Transverse colon (tissue), 4 donors: Measurements from ENCODE around the gene CEMIP2. TPM values are rescaled to one million over a fixed set of nuclear protein-coding genes. Genes with fewer than 3 reads are reported as not detected.
A peak's percentile ranks its signal among the peaks of the same experiment; 100 is the strongest.

ENCODE experiments used
- DNase-seq: peaks from one replicate; pipeline ENCODE4 v3.0.0-alpha.2; 2019
- H3K27ac ChIP-seq, 4 donors: fragments of 200-600 bp; sonication (generic); 2 replicates each; pipeline ENCODE4 v1.5.1; 2016 to 2018; ENCODE audit warnings: inconsistent platforms in 4 of 4
- H3K27me3 ChIP-seq: fragments of 200-600 bp; sonication (generic); 2 replicates; pipeline ENCODE4 v1.5.1; 2017; ENCODE audit warnings: inconsistent platforms
- H3K36me3 ChIP-seq, 4 donors: fragments of 200-600 bp; sonication (generic); 2 replicates each; pipeline ENCODE4 v1.5.1; 2017 to 2019; ENCODE audit warnings: inconsistent platforms in 4 of 4
- H3K4me1 ChIP-seq, 4 donors: fragments of 200-600 bp; sonication (generic); 2 replicates each; pipeline ENCODE4 v1.5.1; 2017 to 2020; ENCODE audit warnings: inconsistent platforms in 4 of 4
- H3K4me3 ChIP-seq, 4 donors: fragments of 200-600 bp; sonication (generic); 1 replicate in 1 of 4; 2 replicates in 3 of 4; pipeline versions ENCODE4 v1.5.1 to v1.6.1; 2017 to 2019; ENCODE audit warnings: inconsistent platforms in 4 of 4
- H3K9me3 ChIP-seq, 2 donors: fragments of 200-600 bp; sonication (generic); 2 replicates each; pipeline ENCODE4 v1.5.1; 2017 to 2019; ENCODE audit warnings: inconsistent platforms in 2 of 2
- EP300 ChIP-seq: sonication (generic); formaldehyde crosslinking; IDR thresholded peaks from one replicate; pipeline ENCODE4 v1.6.1; 2017; ENCODE audit warnings: antibody characterized with exemption, low read depth
- POLR2A ChIP-seq: fragments of 450-650 bp; IDR thresholded peaks from one replicate; pipeline ENCODE4 v1.6.1; 2016; ENCODE audit warnings: antibody characterized with exemption, mild to moderate bottlenecking, moderate library complexity
- POLR2AphosphoS5 ChIP-seq, 3 donors: sonication (generic); formaldehyde crosslinking; IDR thresholded peaks; one replicate each; pipeline ENCODE4 v1.6.1; 2016; ENCODE audit warnings: antibody characterized with exemption in 3 of 3
- WGBS, 2 donors: methylation state at CpG; one replicate each; pipeline ENCODE4 v1.1.5; 2018; ENCODE audit warnings: low coverage in 1 of 2; 5-methylcytosine and 5-hydroxymethylcytosine counted together
- in situ Hi-C, 4 donors: fragments of 200-750 bp; cut with MboI; loops; one replicate each; pipeline versions ENCODE4 v1.15.0 to v1.15.1; 2017; ENCODE audit warnings: low sequenced_read_pairs in 3 of 4, low pct_ligation_motif_present in 1 of 4, low pct_unique_long_range_greater_than_20kb in 1 of 4
- intact Hi-C: fragments of 100-400 bp; cut with DNase I; formaldehyde crosslinking; loops from one replicate; pipeline ENCODE4 v1.15.1; 2023; ENCODE audit warnings: low total_unique reads
- total RNA-seq, 4 donors: library from RNA; depleted of rRNA; stranded (reverse); fragments of >200 nt; gene quantifications; one replicate each; pipeline ENCODE4 v1.1.0, GENCODE V29; 2016
- TF ChIP-seq, protein P1 (sequence below), 5 experiments: fragments of 200-600 bp in 3 of 5; fragments of 450-650 bp in 2 of 5; sonication (generic) in 3 of 5; IDR thresholded peaks; 1 replicate in 2 of 5; 2 replicates in 3 of 5; pipeline ENCODE4 v1.5.1; 2016 to 2017; ENCODE audit warnings: antibody characterized with exemption in 5 of 5, inconsistent platforms in 3 of 5, mild to moderate bottlenecking in 2 of 5, moderate library complexity in 1 of 5

CEMIP2 gene
- total RNA-seq, 4 donors from 2014 or later, result 56.3 to 352 (median 236) TPM

DNA sequence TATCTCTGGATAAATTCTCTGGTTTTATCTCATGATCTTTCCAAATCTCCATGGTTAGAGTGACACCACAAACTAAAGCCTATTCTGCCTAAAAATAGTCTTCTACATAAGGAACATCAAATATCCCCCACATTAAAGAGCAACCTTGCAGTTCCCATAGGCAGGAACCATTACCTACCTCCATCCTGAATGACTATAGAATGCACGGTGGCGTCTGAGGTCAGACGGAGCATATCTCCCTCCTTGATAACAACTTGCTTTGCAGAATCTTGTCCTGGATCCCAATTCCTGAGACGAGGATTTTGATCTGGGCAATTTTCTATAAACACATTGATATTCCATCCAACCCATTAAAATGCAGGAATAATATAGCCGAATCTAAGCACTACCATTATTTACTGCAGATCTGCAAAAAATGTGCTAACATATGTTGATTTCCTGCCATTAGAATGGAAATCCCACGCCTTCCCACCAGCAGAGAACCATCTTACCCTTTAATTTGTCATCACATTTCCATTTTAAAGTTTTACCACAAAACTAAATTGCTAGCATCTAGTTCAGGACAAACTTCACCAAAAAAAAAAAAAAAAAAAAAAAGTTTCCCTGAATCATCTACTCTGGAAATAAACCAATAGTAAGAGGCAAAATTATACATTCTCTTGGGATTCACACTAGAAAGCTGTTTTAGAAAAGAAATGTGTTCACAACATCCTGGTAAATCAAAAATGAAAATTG lies 22.1 kb downstream of the CEMIP2 start:
- H3K9me3 ChIP-seq, result no peaks in the 10 kb centered on the region
- no peaks in the 10 kb centered on the region for H3K27me3 ChIP-seq
- in situ Hi-C loops, result loop anchor here in 1 of 4 donors (10.0 kb wide), 1 partner anchor 61 kb away; no protein-coding TSS in a partner anchor
- intact Hi-C loops, result no loop called here
- no peak overlapping the region for H3K27ac ChIP-seq
- TF ChIP-seq POLR2AphosphoS5 (IDR thresholded peaks at IDR 0.05) (no peak), EP300 (no peak), POLR2A (no peak)
- TF ChIP-seq, protein P1, sequence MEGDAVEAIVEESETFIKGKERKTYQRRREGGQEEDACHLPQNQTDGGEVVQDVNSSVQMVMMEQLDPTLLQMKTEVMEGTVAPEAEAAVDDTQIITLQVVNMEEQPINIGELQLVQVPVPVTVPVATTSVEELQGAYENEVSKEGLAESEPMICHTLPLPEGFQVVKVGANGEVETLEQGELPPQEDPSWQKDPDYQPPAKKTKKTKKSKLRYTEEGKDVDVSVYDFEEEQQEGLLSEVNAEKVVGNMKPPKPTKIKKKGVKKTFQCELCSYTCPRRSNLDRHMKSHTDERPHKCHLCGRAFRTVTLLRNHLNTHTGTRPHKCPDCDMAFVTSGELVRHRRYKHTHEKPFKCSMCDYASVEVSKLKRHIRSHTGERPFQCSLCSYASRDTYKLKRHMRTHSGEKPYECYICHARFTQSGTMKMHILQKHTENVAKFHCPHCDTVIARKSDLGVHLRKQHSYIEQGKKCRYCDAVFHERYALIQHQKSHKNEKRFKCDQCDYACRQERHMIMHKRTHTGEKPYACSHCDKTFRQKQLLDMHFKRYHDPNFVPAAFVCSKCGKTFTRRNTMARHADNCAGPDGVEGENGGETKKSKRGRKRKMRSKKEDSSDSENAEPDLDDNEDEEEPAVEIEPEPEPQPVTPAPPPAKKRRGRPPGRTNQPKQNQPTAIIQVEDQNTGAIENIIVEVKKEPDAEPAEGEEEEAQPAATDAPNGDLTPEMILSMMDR (IDR thresholded peaks at IDR 0.05), result no peak
- peaks cover 0 to 29% (median 8%) of the 10 kb centered on the region in 4 donors for H3K36me3 ChIP-seq
- no peak overlapping the region for H3K4me3 ChIP-seq
- DNase-seq, result no peak
- WGBS, 2 donors, result 91 to 95% methylated on average over 6 of the region's 6 CpGs
- peaks cover 5 to 41% (median 20%) of the 10 kb centered on the region in 4 donors for H3K4me1 ChIP-seq

DNA sequence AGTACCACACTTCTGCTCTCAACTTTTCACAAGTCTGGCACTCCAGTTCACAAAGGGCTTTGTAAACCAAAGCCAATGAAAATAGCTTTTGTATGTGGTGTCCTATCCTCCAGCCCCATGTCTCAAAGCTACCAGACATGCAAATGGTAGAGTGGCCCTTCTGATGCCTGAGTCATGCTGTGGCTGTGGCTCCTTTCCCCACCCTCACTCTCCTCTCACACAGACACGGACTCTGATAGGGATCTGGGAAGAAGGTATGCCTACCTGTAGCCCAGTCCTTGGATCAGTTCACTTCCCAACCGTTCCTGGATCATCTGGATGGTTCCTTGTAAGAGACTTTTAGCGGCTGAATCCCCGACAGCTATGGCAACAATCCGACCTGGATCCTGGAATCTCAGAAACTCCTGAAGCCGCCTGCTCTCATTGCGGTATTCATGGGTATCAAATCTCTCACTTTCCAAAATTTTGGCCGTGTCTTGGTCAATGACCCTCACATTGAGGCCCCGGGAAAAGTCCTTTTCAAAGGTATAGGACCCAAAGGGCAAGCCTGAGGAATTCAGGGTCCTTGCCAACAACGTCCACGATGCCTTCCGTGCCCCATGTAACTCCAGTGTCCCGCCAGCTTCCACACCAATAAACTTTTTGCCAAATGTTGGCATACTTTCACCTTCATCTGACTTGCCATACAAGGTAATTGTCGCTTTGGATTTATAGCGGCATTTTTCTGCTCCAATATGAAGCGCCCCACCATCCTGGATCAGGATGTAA lies 23.4 kb downstream of the CEMIP2 start:
- 94 to 100% methylated on average over 7 to 16 of the region's 16 CpGs for WGBS, 2 donors

DNA sequence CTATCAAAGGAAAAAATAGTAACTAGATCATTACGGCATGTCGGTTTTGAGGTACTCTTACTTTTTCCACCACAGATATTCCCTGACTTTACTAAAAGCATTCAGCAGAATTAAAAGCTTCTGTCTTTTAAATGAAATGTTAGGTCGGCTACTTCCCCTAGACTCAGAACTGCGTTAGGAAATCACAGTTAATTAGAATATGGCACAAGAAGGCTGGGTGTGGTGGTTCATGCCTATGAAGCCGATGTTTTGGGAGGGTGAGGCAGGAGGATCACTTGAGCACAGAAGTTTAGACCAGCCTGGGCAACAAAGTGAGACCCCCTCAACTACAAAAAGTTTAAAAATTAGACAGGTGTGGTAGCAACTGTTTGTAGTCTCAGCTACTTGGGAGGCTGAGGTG lies 24.4 kb downstream of the CEMIP2 start:
- intact Hi-C loops (no loop called here), in situ Hi-C loops (loop anchor here in 1 of 4 donors (10.0 kb wide), 1 partner anchor 59 kb away; no protein-coding TSS in a partner anchor)
- no peak for DNase-seq
- Histone ChIP-seq H3K4me3 (no peak overlapping the region), H3K36me3 (peaks cover 0 to 17% (median 3%) of the 10 kb centered on the region in 4 donors), H3K27ac (peak overlapping the region in 1 of 4 donors; percentile 86), H3K27me3 (no peaks in the 10 kb centered on the region), H3K4me1 (peaks cover 8 to 61% (median 29%) of the 10 kb centered on the region in 4 donors), H3K9me3 (no peaks in the 10 kb centered on the region)
- 81 to 86% methylated on average over 5 of the region's 5 CpGs for WGBS, 2 donors
- no peak for TF ChIP-seq EP300
- TF ChIP-seq, protein P1 (IDR thresholded peaks at IDR 0.05), result no peak
- TF ChIP-seq POLR2AphosphoS5 (IDR thresholded peaks at IDR 0.05), result no peak
- no peak for TF ChIP-seq POLR2A

More for the DNA sequence above, 23.4 kb downstream of the CEMIP2 start:
- in situ Hi-C loops (loop anchor here in 1 of 4 donors (10.0 kb wide), 1 partner anchor 60 kb away; no protein-coding TSS in a partner anchor), intact Hi-C loops (no loop called here)
- Histone ChIP-seq H3K9me3 (no peaks in the 10 kb centered on the region), H3K4me3 (no peak overlapping the region), H3K27me3 (no peaks in the 10 kb centered on the region), H3K27ac (no peak overlapping the region), H3K36me3 (peaks cover 0 to 27% (median 7%) of the 10 kb centered on the region in 4 donors), H3K4me1 (peaks cover 5 to 52% (median 26%) of the 10 kb centered on the region in 4 donors)
- no peak for DNase-seq
- TF ChIP-seq POLR2A (no peak), POLR2AphosphoS5 (IDR thresholded peaks at IDR 0.05) (no peak), EP300 (no peak)
- TF ChIP-seq, protein P1 (IDR thresholded peaks at IDR 0.05), result no peak

DNA sequence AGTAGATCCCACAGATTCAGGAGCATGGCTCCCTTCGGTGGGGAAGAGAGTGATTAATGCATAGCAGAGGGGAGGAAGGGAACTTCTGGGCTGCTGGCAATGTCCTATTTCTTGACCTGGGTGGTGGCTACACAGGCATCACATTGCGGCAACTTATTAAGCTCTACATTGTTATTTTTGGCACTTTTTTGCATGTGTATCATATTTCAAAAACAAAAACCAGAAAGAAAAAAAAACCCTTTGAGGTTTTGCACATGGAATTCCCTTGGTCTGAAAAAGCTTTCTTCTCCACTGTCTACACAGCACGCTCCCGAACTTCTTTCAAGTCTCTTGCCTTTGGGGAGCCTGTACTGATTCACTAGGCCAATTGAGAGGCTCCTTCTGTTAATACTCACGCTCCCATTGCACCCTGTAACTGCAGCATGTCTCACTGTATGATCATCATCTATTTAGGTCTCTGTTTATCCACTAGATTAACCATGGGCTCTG lies 25.1 kb downstream of the CEMIP2 start:
- Histone ChIP-seq H3K4me1 (peaks cover 8 to 67% (median 29%) of the 10 kb centered on the region in 4 donors), H3K27me3 (no peaks in the 10 kb centered on the region), H3K9me3 (no peaks in the 10 kb centered on the region), H3K27ac (peak overlapping the region; percentile 82 to 86 (median 83)), H3K4me3 (no peak overlapping the region), H3K36me3 (peaks cover 0 to 14% (median 4%) of the 10 kb centered on the region in 4 donors)
- TF ChIP-seq POLR2A, result no peak
- no peak for TF ChIP-seq EP300
- no peak for TF ChIP-seq POLR2AphosphoS5 (IDR thresholded peaks at IDR 0.05)
- in situ Hi-C loops, result loop anchor here in 1 of 4 donors (10.0 kb wide), 1 partner anchor 58 kb away; no protein-coding TSS in a partner anchor
- WGBS, 2 donors, result 69 to 82% methylated on average over 5 of the region's 5 CpGs
- no peak for DNase-seq
- intact Hi-C loops, result no loop called here
